Fibroblast of villous mesenchyme (primary cell): ENCODE measurements around the gene TTYH2. TPM values are rescaled to one million over a fixed set of nuclear protein-coding genes. Genes with fewer than 3 reads are reported as not detected.
"Not testable (repeated sequence)": the region's sequence is repeated elsewhere in the genome, so short reads cannot be mapped to it uniquely, and the experiment has no call there.

Source experiments
- DNase-seq: peaks from one replicate; pipeline ENCODE4 v3.0.0-alpha.2; 2010; ENCODE audit warnings: low read depth
- H3K4me3 ChIP-seq: 2 replicates; pipeline ENCODE4 v1.5.1; 2011; ENCODE audit warnings: low read depth, mild to moderate bottlenecking, low read length
- CTCF ChIP-seq: IDR thresholded peaks from 2 replicates; pipeline ENCODE4 v1.5.1; 2012; ENCODE audit warnings: low read depth, mild to moderate bottlenecking, low read length; ENCODE audit not compliant: insufficient read depth
- total RNA-seq: library from RNA; depleted of rRNA; stranded (reverse); fragments of >200 nt; gene quantifications from 2 replicates; pipeline ENCODE4 v1.2.3, GENCODE V29; 2012

Gene TTYH2
- total RNA-seq, 1 donor: 1.3 TPM

GRCh38 chr17:74277935-74278334 lies 64.6 kb downstream of the TTYH2 start:
- no peak for DNase-seq
- no peak for TF ChIP-seq CTCF
- H3K4me3 ChIP-seq: no peak overlapping the region

- DNase-seq: not testable (repeated sequence)
These were observed 66.2 kb downstream of the TTYH2 start for GRCh38 chr17:74279617-74280016.

GRCh38 chr17:74280093-74280513 lies 66.7 kb downstream of the TTYH2 start:
- no peak for TF ChIP-seq CTCF
- no peak overlapping the region for H3K4me3 ChIP-seq
- DNase-seq: no peak

More at GRCh38 chr17:74279617-74280016, 66.2 kb downstream of the TTYH2 start:
- H3K4me3 ChIP-seq: not testable (repeated sequence)

- TF ChIP-seq CTCF: no peak
- H3K4me3 ChIP-seq: no peak overlapping the region
- no peak for DNase-seq
These were observed 68.4 kb downstream of the TTYH2 start for GRCh38 chr17:74281799-74282198.

GRCh38 chr17:74282274-74282586 lies 68.9 kb downstream of the TTYH2 start:
- not testable (repeated sequence) for DNase-seq, H3K4me3 ChIP-seq

- H3K4me3 ChIP-seq: no peak overlapping the region
- TF ChIP-seq CTCF: no peak
- peak; percentile 7 for DNase-seq
These were observed 69.4 kb downstream of the TTYH2 start for GRCh38 chr17:74282587-74283370.

- no peak for TF ChIP-seq CTCF
- no peak for DNase-seq
- no peak overlapping the region for H3K4me3 ChIP-seq
These were observed 70.0 kb downstream of the TTYH2 start for GRCh38 chr17:74283371-74283673.

- no peak for DNase-seq
- no peak for TF ChIP-seq CTCF
- no peak overlapping the region for H3K4me3 ChIP-seq
These were observed 73.7 kb downstream of the TTYH2 start for GRCh38 chr17:74287031-74287602.
